ENCODE data around the gene CLEC3B. TPM values are rescaled to one million over a fixed set of nuclear protein-coding genes. Genes with fewer than 3 reads are reported as not detected.

CLEC3B gene
- total and polyA plus RNA-seq, 2 donors (not counting 3 experiments of a cell fraction or from before 2014, with no cell fraction given), result 1.8 TPM; not detected in 1

DNA sequence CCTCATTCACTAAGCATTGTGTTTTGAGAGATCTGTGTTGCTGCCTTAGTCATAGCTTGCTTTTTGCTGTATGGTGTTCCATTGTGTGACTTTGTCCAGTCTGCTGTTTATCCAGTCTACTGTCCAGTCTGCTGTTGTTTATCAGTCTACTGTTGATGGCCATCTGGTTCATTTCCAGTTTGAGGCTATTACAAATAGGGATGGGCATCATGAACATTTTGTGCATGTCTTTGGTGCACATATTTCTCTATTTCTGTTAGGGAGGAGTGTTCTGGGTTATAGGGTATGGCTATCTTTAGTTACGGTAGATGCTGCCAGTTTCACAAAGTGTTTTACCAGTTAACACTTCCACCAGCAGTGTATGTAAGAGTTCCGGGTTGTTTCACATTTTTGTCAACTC, 22.2 kb upstream of the CLEC3B start:
- FAIRE-seq, result no peak
- CTCF ChIA-PET, result interaction anchor here (3.4 to 3.5 kb wide), 2 partner anchors 8 to 11 kb away, joined by 15 to 16 read pairs; no protein-coding TSS in a partner anchor

DNA sequence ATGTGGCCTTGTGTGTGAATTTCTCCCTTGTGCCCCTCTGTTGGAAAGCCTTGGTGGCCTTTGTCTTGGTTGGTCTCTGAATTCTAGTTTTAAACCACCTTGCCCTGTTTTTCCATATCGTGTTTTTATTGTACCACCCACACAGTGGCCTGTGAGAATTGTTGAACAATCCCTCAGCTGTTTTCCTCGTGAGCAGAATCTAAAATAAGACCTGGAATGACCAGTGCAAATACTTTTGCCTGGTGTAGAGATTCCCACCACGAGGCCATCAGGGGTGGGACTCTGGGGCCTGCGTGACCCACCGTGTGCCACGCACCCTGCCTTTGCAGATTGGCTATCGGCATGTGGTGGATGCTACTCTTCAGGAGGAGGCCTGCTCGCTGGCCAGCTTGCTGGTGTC, 19.0 kb upstream of the CLEC3B start:
- H3K9me1 ChIP-seq (replicated peaks; ENCODE audit: control insufficient read depth, extremely low read depth, insufficient read depth, low read length), result no peaks in the 10 kb centered on the region
- no TSS peak for BruUV-seq (replicated peaks)
- no peaks in the 10 kb centered on the region for H3K9me3 ChIP-seq (replicated peaks; ENCODE audit: control insufficient read depth, insufficient read depth, low read length)
- no peak overlapping the region for H3K27ac ChIP-seq (ENCODE audit: insufficient read depth, low read depth, low read length)
- H2AFZ ChIP-seq (ENCODE audit: low read depth, low read length), result no peak overlapping the region
- H3K4me3 ChIP-seq (replicated peaks in 1 of 3; ENCODE audit: insufficient read depth in 1 of 3, low read depth in 1 of 3, low read length in 3 of 3), result no peak overlapping the region
- no peaks in the 10 kb centered on the region for H3K27me3 ChIP-seq (ENCODE audit: control insufficient read depth in 2 of 2, insufficient read depth in 2 of 2, low read length in 2 of 2)
- no peak overlapping the region for H3K4me2 ChIP-seq (ENCODE audit: insufficient read depth, low read length)
- POLR2A ChIA-PET, result no interaction called here
- TF ChIP-seq, protein P1, sequence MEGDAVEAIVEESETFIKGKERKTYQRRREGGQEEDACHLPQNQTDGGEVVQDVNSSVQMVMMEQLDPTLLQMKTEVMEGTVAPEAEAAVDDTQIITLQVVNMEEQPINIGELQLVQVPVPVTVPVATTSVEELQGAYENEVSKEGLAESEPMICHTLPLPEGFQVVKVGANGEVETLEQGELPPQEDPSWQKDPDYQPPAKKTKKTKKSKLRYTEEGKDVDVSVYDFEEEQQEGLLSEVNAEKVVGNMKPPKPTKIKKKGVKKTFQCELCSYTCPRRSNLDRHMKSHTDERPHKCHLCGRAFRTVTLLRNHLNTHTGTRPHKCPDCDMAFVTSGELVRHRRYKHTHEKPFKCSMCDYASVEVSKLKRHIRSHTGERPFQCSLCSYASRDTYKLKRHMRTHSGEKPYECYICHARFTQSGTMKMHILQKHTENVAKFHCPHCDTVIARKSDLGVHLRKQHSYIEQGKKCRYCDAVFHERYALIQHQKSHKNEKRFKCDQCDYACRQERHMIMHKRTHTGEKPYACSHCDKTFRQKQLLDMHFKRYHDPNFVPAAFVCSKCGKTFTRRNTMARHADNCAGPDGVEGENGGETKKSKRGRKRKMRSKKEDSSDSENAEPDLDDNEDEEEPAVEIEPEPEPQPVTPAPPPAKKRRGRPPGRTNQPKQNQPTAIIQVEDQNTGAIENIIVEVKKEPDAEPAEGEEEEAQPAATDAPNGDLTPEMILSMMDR (IDR thresholded peaks at IDR 0.05; ENCODE audit: extremely low read depth in 1 of 2, insufficient read depth in 1 of 2, low read depth in 1 of 2, low read length in 2 of 2), result no peak
- H3K4me1 ChIP-seq (ENCODE audit: control insufficient read depth, extremely low read depth, insufficient read depth, low read length), result peaks cover 23% of the 10 kb centered on the region
- no peaks in the 10 kb centered on the region for H4K20me1 ChIP-seq (replicated peaks; ENCODE audit: control insufficient read depth, extremely low read depth, insufficient read depth, low read length)
- H3K9ac ChIP-seq (replicated peaks; ENCODE audit: extremely low read depth, insufficient read depth, low read length), result no peak overlapping the region
- CTCF ChIA-PET, result no interaction called here
- intact Hi-C loops (cut with micrococcal nuclease), result no loop called here
- peaks cover 0 to 3% of the 10 kb centered on the region in 2 experiments for H3K36me3 ChIP-seq (ENCODE audit: control insufficient read depth in 2 of 2, extremely low read depth in 1 of 2, insufficient read depth in 2 of 2, low read length in 2 of 2)
- FAIRE-seq (no peak), DNase-seq (ENCODE audit: low read depth, low spot score) (no peak)
- dilution Hi-C loops (cut with MboI; ENCODE audit: extremely low pct_ligation_motif_present, low sequenced_read_pairs), result no loop called here
- no peaks in the 10 kb centered on the region for H3K79me2 ChIP-seq (ENCODE audit: control insufficient read depth, insufficient read depth, low read length)

More for the DNA sequence above, 22.2 kb upstream of the CLEC3B start:
- H2AFZ ChIP-seq (ENCODE audit: low read depth, low read length), result no peak overlapping the region
- H3K79me2 ChIP-seq (ENCODE audit: control insufficient read depth, insufficient read depth, low read length), result no peaks in the 10 kb centered on the region
- BruUV-seq (replicated peaks), result no TSS peak
- TF ChIP-seq, protein P2, sequence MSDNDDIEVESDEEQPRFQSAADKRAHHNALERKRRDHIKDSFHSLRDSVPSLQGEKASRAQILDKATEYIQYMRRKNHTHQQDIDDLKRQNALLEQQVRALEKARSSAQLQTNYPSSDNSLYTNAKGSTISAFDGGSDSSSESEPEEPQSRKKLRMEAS (IDR thresholded peaks at IDR 0.05; ENCODE audit: insufficient read depth, insufficient read length), result no peak
- no peak for TF ChIP-seq MYC (IDR thresholded peaks at IDR 0.05; ENCODE audit: low read depth, low read length)
- no peak for TF ChIP-seq GATA2 (IDR thresholded peaks at IDR 0.05; ENCODE audit: insufficient read depth, insufficient read length, low read depth, low read length)
- no peak for TF ChIP-seq EZH2 (IDR thresholded peaks at IDR 0.05; ENCODE audit: borderline replicate concordance, low read depth, low read length, severe bottlenecking)
- no peak overlapping the region for H3K27ac ChIP-seq (ENCODE audit: insufficient read depth, low read depth, low read length)
- no peaks in the 10 kb centered on the region for H3K9me1 ChIP-seq (replicated peaks; ENCODE audit: control insufficient read depth, extremely low read depth, insufficient read depth, low read length)
- peak; percentile 62 for DNase-seq (ENCODE audit: low read depth, low spot score)
- intact Hi-C loops (cut with micrococcal nuclease) (no loop called here), dilution Hi-C loops (cut with MboI; ENCODE audit: extremely low pct_ligation_motif_present, low sequenced_read_pairs) (no loop called here)
- H3K9me3 ChIP-seq (replicated peaks; ENCODE audit: control insufficient read depth, insufficient read depth, low read length), result no peaks in the 10 kb centered on the region
- H3K4me2 ChIP-seq (ENCODE audit: insufficient read depth, low read length), result no peak overlapping the region
- POLR2A ChIA-PET, result no interaction called here
- H3K36me3 ChIP-seq (ENCODE audit: control insufficient read depth in 2 of 2, extremely low read depth in 1 of 2, insufficient read depth in 2 of 2, low read length in 2 of 2), result peaks cover 3 to 8% of the 10 kb centered on the region in 2 experiments
- no peak overlapping the region for H3K9ac ChIP-seq (replicated peaks; ENCODE audit: extremely low read depth, insufficient read depth, low read length)
- H4K20me1 ChIP-seq (replicated peaks; ENCODE audit: control insufficient read depth, extremely low read depth, insufficient read depth, low read length), result no peaks in the 10 kb centered on the region
- no peaks in the 10 kb centered on the region for H3K27me3 ChIP-seq (ENCODE audit: control insufficient read depth in 2 of 2, insufficient read depth in 2 of 2, low read length in 2 of 2)
- peaks cover 13% of the 10 kb centered on the region for H3K4me1 ChIP-seq (ENCODE audit: control insufficient read depth, extremely low read depth, insufficient read depth, low read length)
- H3K4me3 ChIP-seq (replicated peaks in 1 of 3; ENCODE audit: insufficient read depth in 1 of 3, low read depth in 1 of 3, low read length in 3 of 3), result no peak overlapping the region
